ENCODE measurements around the gene MYH13. TPM values are rescaled to one million over a fixed set of nuclear protein-coding genes. Genes with fewer than 3 reads are reported as not detected.
A peak's percentile ranks its signal among the peaks of the same experiment; 100 is the strongest.

MYH13 gene
- total RNA-seq, 2 donors from 2014 or later: 0.11 TPM; not detected in 1

DNA sequence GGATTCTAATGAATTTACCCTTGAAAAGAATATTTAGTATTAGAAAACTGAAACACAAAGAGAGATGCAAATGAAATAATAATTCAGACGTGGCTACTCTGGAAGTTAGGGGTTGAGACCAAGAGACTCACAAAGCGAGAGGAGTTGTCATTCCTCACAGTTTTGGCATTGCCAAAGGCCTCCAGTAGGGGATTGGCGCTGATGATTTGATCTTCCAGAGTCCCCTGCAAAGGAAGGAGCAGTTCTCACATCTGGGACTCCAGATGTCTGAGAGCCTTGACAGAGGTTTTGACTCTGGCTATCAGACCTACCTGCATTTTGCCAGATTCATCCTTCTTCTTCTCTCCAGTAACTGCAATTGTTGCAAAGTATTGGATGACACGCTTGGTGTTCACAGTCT is 42.4 kb upstream of the MYH13 start:
- H3K4me1 ChIP-seq: no peaks in the 10 kb centered on the region
- no peak for DNase-seq
- no peaks in the 10 kb centered on the region for H3K9me3 ChIP-seq
- TF ChIP-seq, protein P1, sequence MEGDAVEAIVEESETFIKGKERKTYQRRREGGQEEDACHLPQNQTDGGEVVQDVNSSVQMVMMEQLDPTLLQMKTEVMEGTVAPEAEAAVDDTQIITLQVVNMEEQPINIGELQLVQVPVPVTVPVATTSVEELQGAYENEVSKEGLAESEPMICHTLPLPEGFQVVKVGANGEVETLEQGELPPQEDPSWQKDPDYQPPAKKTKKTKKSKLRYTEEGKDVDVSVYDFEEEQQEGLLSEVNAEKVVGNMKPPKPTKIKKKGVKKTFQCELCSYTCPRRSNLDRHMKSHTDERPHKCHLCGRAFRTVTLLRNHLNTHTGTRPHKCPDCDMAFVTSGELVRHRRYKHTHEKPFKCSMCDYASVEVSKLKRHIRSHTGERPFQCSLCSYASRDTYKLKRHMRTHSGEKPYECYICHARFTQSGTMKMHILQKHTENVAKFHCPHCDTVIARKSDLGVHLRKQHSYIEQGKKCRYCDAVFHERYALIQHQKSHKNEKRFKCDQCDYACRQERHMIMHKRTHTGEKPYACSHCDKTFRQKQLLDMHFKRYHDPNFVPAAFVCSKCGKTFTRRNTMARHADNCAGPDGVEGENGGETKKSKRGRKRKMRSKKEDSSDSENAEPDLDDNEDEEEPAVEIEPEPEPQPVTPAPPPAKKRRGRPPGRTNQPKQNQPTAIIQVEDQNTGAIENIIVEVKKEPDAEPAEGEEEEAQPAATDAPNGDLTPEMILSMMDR (IDR thresholded peaks at IDR 0.05): no peak
- H3K36me3 ChIP-seq: no peaks in the 10 kb centered on the region
- H3K27ac ChIP-seq: no peak overlapping the region
- no peak overlapping the region for H3K9ac ChIP-seq (ENCODE audit: low read depth in 2 of 2, low read length in 2 of 2)
- intact Hi-C loops (cut with DNase I): no loop called here
- H3K27me3 ChIP-seq: no peaks in the 10 kb centered on the region
- no peak overlapping the region for H3K4me3 ChIP-seq

DNA sequence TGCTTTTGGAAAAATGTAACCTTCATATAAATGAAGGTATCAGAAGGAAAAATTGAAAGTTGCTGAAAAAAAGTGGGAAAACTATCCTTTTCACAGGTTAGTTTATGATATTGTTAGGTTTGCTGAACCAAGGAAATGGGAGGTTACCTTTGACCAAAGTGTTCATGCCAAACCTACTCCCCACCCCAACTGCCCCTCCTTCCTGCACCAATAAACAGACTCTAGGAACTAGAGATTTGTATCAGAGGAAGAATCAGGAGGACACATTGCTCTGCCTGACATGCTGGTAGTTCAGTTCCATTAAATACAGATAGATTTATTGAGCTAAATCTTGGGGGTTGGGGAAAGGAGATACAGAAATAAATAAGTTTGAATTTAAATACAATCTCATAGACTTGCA is 30.8 kb upstream of the MYH13 start:
- H3K9me3 ChIP-seq: no peaks in the 10 kb centered on the region
- H3K27ac ChIP-seq: no peak overlapping the region
- no peak overlapping the region for H3K4me3 ChIP-seq
- intact Hi-C loops (cut with DNase I): no loop called here
- DNase-seq: peak; percentile 58
- no peaks in the 10 kb centered on the region for H3K27me3 ChIP-seq
- TF ChIP-seq, protein P1 (IDR thresholded peaks at IDR 0.05): no peak
- H3K9ac ChIP-seq (ENCODE audit: low read depth in 2 of 2, low read length in 2 of 2): no peak overlapping the region
- H3K36me3 ChIP-seq: no peaks in the 10 kb centered on the region
- H3K4me1 ChIP-seq: no peaks in the 10 kb centered on the region

DNA sequence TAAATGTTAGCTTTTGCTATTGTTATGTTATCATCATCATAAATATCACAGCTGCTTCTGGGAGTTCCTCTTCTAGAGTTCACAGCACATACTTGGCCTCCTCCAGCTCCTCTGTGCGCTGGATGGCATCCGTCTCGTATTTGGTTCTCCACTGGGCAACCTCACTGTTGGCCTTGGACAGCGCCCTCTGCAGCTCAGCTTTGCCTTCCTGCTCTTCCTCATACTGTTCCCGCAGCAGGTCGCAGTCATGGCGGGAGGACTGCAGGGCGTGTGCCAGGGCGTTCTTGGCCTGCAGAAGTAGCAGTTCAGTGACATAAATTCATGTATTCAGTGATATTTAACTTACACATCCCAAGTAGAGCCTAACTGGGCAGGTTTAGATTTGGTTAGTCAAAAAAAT is 25.5 kb upstream of the MYH13 start:
- TF ChIP-seq, protein P1 (IDR thresholded peaks at IDR 0.05): no peak
- no peak for DNase-seq
- intact Hi-C loops (cut with DNase I): no loop called here
- no peak overlapping the region for H3K4me3 ChIP-seq
- no peak overlapping the region for H3K9ac ChIP-seq (ENCODE audit: low read depth in 2 of 2, low read length in 2 of 2)
- no peak overlapping the region for H3K27ac ChIP-seq
- H3K27me3 ChIP-seq: no peaks in the 10 kb centered on the region
- no peaks in the 10 kb centered on the region for H3K9me3 ChIP-seq
- no peaks in the 10 kb centered on the region for H3K4me1 ChIP-seq
- H3K36me3 ChIP-seq: no peaks in the 10 kb centered on the region

DNA sequence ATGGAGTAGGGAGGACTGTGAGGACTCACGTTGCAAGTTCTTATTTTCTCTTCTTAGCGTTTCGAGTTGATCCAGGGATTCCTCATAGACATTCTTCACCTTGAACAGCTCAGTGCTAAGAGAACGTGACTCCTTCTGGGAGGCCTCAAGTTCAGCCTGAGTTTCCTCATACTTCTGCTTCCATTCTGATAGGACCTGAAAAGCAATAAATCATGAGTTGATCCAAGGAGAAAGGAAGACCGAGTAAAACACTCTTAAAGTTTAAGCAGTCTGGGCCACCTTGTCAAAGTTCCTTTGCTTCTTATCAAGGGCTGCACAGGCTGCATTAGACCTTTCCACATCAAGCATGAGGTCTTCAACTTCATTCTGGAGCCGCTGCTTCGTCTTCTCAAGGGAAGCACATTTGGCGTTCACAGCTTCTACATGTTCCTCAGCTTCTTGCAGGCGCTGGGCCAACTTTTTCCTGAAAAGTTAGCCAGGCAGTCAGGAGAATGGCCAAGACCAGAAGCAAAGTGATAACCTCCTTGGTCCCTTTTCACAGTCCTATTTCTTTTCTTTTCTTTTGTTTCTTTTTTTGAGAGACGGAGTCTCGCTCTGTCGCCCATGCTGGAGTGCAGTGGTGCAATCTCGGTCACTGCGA is 23.8 kb upstream of the MYH13 start:
- Histone ChIP-seq H3K27ac (no peak overlapping the region), H3K9ac (ENCODE audit: low read depth in 2 of 2, low read length in 2 of 2) (no peak overlapping the region), H3K27me3 (no peaks in the 10 kb centered on the region), H3K9me3 (no peaks in the 10 kb centered on the region), H3K4me1 (no peaks in the 10 kb centered on the region), H3K4me3 (no peak overlapping the region), H3K36me3 (no peaks in the 10 kb centered on the region)
- intact Hi-C loops (cut with DNase I): no loop called here
- no peak for DNase-seq
- TF ChIP-seq, protein P1 (IDR thresholded peaks at IDR 0.05): no peak

DNA sequence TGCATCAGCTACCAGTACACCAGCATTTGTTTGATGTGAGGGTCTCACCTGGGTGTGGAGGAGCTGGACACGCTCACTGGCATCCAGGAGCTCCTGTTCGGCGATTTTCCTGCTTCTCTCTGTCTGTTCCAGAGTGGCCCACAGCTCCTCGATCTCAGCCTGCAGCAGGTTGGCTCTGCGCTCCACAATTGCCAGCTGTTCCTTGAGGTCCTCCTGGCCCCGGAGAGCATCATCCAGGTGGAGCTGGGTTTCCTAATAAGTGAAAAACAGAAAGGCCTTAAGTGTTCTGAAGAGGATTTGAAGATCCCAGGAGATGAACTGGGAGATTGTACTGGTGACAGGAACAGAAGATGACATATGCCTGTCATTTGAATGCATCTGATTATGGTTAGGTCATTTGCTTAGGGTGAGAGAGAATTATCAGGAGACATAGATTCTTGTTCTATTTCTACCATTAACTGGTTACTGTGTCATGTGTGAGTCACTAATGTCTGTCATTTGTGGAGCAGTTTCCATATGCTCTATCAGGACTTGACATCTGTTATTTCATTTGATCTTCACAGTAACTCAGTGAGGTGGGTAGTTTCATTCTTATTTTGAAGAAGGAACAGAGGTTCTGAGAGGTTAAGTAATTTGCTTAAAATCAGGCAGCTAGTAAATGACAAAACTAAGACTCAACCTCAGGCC is 21.5 kb upstream of the MYH13 start:
- no peak for DNase-seq
- Histone ChIP-seq H3K27ac (no peak overlapping the region), H3K27me3 (no peaks in the 10 kb centered on the region), H3K9ac (ENCODE audit: low read depth in 2 of 2, low read length in 2 of 2) (no peak overlapping the region), H3K4me1 (no peaks in the 10 kb centered on the region), H3K9me3 (no peaks in the 10 kb centered on the region), H3K36me3 (no peaks in the 10 kb centered on the region), H3K4me3 (no peak overlapping the region)
- intact Hi-C loops (cut with DNase I): no loop called here
- TF ChIP-seq, protein P1 (IDR thresholded peaks at IDR 0.05): no peak
